Right renal pelvis (tissue), 4 donors: ENCODE measurements around the gene SPDYE16. TPM values are rescaled to one million over a fixed set of nuclear protein-coding genes. Genes with fewer than 3 reads are reported as not detected.
"Not testable (repeated sequence)": the region's sequence is repeated elsewhere in the genome, so short reads cannot be mapped to it uniquely, and the experiment has no call there.

Experiments used
- DNase-seq, 4 donors: peaks; one replicate each; pipeline ENCODE4 v3.0.0-alpha.2; 2013; ENCODE audit warnings: low read depth in 4 of 4, low spot score in 3 of 4, missing footprints in 1 of 4
- polyA plus RNA-seq, 4 donors: library from polyadenylated mRNA; unstranded; fragments of 120-200 nt; gene quantifications; one replicate each; pipeline ENCODE4 v1.2.1, GENCODE V29; 2013; ENCODE audit not compliant: insufficient read length in 4 of 4

The SPDYE16 gene
- polyA plus RNA-seq, 4 donors, result 1.7 to 2.3 (median 1.9) TPM

- not testable (repeated sequence) for DNase-seq
These were observed 8.9 kb upstream of the SPDYE16 start for GRCh38 chr7:76551992-76552391.

DNA sequence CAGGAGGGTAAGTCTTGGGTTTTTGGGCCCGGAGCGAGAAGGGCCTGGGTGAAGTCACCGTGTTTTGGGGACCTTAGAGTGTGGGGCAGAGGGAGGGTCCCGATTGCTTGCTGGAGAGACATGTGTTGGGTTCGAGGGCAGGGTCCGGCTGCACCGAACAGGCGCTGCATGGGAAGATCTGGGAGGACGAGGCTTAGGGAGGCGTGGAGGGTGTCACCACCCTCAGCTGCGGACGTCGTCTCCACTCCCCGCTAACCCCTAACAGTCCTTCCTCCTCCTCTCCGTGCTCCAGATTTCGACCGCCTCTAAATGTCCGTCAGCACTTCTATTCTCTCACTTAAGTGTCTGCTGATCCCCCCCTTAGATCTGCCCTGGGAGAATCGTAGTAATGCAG is 6.8 kb upstream of the SPDYE16 start:
- peak in 1 of 4 donors; percentile 0 for DNase-seq

DNA sequence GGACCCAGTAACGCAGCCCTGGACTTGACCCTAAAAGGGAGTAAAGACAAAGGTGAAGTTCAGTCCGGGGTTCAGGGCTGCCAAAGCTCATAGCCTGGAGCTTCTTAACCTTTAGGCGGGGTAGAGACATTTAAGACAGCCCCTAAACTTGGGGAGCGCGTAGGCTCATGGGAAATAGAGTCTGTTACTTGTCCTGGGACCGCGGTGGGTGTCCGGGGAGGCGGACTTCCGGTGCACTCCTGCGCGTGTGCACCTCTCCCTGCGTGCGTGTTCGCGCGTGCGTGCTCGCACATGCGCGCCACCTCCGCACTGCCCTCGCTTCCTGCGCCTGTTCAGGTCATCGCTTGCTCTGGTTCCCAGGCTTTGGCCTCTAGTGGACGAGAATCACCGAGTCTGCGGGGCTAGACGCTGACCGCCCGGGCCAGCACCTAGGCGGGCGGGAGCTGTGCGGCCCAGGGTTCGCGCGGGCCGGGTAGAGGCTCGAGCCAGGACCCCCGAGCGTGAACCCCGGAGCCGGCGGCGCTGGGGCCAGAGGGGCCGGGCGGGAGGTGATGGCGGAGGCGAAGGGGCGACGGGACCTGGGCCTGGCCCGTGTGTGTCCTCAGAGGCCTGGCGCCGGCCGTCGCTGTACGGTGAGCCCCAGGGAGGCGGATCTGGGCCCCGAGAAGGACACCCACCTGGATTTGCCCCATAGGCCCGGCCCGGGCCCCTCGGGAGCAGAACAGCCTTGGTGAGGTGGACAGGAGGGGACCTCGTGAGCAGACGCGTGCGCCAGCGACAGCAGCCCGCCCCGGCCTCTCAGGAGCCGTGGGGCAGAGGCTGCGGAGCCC is 6.1 kb upstream of the SPDYE16 start:
- DNase-seq, result peak; percentile 67 to 80 (median 76)

- not testable (repeated sequence) for DNase-seq
These were observed 11.5 kb downstream of the SPDYE16 start for GRCh38 chr7:76531643-76532042.

DNA sequence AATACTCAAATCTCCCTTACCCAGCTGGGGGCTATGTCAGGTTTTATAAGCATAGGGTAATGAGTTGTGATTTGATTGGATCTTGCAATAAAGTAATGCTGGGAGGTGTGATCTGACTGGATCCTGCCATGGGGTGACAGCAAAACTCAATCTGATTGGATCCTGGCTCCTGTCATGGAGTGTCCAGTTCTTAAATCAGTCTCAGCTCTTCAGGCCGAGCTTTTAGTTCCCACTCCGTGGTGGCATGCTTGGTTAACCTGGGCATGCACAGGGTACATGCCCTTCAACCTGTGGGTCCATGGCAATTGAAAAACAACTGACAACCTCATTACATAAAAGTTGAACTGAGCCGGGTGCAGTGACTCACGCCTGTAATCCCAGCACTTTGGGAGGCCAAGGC is 16.9 kb downstream of the SPDYE16 start:
- not testable (repeated sequence) for DNase-seq

DNA sequence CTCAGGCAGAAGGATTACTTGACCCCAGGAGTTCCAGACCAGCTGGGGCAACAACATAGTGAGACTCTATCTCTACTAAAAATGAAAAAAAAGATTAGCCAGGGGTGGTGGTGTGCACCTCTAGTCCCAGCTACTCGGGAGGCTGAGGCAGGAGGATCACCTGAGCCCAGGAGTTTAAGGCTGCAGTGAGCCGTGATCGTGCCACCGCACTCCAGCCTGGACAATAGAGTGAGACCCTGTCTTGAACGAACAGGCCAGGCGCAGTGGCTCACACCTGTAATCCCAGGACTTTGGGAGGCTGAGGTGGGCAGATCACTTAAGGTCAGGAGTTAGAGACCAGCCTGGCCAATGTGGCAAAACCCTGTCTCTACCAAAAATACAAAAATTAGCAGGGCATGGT is 26.2 kb downstream of the SPDYE16 start:
- not testable (repeated sequence) for DNase-seq

- no peak for DNase-seq
These were observed 27.1 kb downstream of the SPDYE16 start for GRCh38 chr7:76515999-76516443.

- DNase-seq, result no peak
These were observed 27.9 kb downstream of the SPDYE16 start for GRCh38 chr7:76514926-76515771.

DNA sequence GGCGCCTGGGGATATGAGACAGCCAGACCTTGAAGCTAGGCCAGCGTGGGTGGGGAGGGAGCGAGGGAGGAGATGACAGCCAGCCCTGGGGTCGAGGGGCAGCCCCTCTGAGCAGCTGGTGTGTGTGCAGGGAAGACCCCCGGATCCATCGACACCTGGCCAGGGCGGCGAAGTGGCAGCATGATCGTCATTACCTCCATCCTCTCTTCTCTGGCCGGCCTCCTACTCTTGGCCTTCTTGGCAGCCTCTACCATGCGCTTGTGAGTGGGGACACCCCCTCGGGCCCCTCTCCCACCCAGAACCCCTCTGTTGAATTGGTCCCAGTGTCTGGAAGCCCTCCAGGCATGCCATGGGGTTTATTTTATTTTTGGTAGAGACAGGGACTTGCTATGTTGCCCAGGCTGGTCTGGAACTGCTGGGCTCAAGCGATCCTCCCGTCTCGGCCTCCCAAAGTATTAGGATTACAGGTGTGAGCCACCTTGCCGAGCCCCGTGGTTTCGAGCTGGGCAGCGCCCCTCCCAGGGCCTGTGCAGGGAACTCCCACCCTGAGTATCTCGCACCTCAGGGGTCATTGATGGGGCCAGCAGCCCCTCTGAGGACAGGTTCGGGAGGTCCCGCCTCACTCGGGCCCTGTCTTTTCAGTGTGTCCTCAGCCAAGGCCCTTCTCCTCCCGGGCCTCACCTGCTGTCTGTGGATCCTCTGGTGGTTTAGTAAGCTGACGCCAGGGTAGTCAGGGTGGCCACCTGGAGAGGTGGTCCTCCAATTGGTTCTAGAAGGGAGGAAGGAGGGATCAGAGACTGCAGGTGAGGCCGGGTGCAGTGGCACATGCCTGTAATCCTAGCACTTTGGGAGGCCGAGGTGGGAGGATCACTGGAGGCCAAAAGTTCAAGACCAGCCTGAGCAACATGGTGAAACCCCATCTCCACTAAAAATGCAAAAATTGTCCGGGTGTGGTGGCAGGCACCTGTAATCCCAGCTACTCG is 29.0 kb downstream of the SPDYE16 start:
- no peak for DNase-seq

- no peak for DNase-seq
These were observed 29.9 kb downstream of the SPDYE16 start for GRCh38 chr7:76512941-76513816.

DNA sequence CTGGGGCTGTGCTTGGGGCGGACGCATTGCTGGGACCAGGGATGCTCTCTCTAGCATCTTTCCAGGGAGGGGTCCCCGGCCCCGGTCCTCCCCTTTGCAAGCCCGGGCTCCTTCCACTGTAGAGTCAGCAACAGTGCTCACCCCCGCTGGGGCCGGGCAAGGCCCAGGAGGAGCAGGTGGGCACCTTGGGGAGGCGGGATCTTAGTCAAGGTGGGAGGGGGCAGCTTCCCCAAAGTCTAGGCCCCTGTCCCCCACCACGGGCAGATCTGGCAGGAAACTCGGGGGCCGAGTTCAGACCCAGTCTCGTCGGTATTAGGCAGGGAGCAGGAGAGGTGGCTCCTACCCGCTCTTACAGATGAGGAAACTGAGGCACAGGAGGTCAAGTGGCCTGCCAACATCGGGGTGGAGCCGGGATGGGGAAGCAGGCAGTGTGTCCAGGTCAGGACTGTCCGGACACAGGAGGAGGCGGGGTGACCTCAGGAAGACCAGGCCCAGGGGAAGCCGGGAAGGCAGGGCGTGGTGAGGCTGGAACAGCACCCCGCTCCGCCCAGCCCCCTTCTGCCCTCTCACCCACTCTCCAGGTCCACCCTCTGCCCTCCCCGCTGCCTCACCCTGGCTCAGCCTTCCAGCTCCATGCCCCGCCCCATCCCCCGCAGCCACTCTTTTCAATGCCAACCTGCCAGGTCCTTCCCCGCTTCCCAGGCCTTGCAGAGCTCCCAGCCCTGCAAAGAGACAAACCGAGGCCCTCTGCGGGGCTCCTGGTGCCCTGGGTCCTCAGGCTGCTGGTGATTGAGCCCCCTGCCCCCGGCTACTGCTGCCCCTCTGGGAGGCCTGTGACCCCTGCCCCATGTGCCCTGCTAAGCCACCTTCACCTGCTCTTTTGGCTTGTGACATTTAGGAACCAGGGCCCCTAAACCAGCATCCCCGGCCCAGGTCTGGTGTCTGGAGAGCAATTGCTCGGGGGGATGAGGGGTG is 30.9 kb downstream of the SPDYE16 start:
- not testable (repeated sequence) for DNase-seq

DNA sequence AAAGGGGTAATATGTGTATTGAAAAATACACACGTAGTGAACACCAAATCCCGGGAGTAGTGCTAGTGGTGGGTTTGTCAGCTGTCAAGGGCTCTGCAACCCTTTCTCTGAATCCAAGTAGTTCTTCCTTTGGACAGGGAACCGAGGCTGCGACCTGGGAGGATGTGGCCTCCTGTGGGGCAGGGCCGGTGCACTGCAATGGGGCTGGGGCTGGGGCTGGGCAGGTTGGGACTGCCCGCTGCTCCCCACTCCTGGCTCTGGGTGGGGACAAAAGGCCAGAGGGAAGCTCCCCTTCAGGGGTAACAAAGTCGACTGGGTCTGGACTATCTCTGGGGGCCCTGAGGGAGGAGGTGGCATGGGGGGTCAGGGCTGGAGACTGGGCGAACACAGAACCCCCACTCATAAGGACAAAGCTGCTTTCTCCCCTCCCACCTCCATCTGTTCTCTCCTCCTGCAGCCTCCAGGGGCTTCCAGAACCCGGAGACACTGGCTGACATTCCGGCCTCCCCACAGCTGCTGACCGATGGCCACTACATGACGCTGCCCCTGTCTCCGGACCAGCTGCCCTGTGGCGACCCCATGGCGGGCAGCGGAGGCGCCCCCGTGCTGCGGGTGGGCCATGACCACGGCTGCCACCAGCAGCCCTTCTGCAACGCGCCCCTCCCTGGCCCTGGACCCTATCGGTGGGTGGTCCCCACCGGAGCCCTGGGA is 31.7 kb downstream of the SPDYE16 start:
- DNase-seq, result not testable (repeated sequence)

DNA sequence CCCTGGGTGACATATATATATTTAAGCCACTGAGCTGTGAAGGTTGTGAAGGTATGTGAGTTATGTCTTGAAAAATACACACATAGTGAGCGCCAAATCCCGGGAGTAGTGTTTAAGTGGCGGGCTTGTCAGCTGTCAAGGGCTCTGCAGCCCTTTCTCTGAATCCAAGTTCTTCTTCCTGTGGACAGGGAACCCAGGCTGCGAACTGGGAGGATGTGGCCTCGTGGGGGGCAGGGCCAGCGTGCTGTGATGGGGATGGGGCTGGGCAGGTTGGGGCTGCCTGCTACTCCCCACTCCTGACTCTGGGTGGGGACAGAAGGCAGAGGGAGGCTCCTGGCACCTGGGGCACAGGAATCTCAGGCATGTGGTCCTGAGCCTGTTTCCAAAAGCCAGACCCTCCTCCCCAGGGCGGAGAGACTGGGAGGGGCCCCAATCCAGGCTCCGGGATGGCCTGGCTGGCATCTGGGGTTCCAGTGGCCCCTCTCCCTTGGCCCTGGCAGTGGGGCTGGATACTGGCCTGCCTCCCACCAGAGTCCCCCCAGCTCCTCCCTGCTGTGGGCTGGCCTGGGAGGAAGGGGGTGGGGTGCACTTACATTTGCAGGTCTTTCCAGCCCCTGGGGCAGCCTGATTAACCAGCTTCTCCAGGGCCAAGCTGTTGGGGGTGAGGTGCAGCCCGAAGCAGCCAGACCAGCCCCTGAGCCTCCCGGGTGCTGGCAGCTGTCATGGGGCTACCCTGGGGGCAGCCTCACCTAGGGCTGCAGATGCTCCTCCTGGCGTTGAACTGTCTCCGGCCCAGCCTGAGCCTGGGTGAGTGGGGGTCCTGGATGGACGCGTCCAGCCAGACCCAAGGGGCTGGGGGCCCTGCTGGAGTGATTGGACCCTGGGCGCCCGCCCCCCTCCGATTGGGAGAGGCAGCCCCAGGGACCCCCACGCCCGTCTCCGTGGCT is 32.9 kb downstream of the SPDYE16 start, which contains the start of gene UPK3B:
Gene UPK3B, plus strand, starts transcription at position 622 of the 947 bp plus-strand sequence. Its CDS starts 101 bp downstream, at position 723.
- DNase-seq, result no peak

DNA sequence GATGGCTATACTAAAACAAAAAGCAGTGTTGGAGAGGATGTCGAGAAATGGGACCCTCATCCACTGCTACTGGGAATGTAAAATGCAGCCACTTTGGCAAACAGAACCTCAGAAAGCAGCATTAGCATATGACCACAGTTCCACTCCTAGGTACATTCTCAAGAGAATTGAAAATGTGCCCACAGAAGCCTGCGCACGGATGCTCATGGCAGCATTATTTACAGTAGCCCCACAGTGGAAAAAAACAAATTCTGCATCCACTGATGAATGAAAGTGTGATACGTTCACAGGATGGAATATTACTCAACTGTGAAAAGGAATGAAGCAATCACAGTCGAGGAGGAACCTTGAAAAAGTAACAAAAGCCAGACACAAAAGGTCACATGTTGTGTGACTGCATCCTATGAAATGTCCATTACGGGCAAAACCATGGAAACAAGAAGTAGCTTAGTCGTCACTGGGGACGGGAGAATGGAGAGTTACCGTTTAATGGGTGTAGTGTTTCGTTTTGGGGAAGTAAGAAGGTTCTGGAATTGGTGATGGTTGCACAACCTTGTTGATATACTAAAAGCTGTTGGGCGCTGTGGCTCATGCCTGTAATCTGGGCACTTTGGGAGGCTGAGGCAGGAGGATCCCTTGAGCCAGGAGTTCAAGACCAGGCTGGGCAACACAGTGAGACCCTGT is 35.2 kb downstream of the SPDYE16 start:
- no peak for DNase-seq

GRCh38 chr7:76506643-76507042 is 36.5 kb downstream of the SPDYE16 start:
- DNase-seq, result not testable (repeated sequence)

DNA sequence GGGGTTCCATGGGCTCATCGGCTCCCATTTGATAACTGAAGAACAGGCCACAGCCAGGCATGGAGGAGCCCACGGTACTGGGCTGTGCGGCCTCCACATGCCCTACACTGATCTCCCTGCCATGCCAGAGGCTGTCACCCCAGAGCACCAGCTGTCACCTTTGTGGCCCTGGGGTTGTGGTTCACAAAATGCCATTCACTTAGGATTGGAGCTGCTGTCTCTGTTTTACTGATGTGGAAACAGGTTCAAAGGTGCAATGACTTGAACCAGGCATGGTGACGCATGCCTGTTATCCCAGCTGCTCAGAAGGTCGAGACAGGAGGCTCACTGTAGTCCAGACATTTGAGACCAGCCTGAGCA is 37.0 kb downstream of the SPDYE16 start:
- DNase-seq, result no peak
